OCI-M2 (cell line): ENCODE results near the gene MEDAG.

Experiments used
- DNase-seq: peaks from one replicate; lab custom pipeline; 2025; ENCODE audit not compliant: unreplicated experiment; lab: John Stamatoyannopoulos, UW

The MEDAG gene

DNA sequence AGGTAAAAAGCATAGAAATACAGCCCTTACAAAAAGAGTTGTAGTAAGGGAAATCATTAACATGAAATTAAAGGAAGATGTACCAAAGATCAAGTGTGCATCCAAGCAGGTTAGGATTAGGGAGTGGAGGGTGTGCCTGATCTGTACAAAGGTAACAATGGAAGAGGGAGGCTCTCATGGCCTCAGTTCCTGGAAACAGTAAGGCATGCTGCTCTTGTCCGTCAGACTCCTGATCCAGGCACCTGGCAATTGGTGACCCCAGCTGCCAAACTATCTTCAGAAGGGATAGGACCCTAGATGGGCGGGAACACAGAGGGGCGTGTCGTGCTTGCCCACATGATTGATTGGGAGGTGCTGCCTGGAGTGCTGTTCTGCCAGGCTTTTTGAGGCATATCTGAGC is 30.9 kb downstream of the MEDAG start:
- DNase-seq = no peak

DNA sequence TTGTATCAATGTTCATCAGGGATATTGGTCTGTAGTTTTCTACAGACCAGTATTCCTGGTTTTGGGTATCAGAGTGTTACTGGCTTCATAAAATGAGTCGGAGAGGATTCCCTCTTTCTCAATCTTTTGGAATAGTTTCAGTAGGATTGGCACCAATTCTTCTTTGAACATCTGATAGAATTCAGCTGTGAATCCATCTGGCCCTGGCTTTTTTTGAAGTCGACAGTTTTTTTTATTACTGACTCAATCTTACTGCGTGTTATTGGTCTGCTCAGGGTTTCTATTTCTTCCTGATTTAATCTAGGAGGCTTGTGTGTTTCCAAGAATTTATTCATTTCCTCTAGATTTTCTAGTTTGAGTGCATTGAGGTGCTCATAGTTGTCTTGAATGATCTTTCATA is 37.8 kb downstream of the MEDAG start:
- DNase-seq = no peak

DNA sequence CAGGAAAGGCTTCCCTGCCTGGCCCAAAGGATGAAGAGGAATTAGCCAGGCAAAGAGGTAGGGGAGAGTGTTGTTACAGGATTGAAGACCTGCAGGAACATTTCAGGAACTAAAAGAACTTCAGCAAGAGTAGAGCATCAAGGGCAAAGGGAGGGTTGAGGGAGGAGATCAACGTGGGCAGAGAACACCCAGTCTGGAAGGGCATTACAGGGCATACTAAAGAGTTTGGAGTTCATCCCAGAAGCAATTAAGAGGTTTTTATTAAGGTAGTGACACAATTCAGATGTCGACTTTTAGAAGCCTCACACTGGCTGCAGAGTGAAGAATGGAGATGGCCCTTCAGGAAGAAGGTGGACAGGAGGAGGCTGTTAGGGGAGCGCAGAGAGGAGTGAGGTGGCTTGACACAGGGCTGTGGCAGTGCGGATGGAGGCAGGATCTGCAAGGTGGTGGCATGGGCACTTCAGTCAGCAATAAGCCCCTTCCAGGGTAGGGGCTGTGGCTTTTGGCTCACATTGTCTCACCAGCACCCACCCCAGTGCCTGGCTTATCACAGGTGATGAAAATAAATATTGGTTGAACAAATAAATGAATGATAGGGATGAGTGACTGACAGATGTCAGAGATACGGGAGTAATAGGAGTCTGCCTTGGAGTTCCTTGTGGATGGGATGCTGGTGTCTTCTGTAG is 51.3 kb downstream of the MEDAG start:
- no peak for DNase-seq

DNA sequence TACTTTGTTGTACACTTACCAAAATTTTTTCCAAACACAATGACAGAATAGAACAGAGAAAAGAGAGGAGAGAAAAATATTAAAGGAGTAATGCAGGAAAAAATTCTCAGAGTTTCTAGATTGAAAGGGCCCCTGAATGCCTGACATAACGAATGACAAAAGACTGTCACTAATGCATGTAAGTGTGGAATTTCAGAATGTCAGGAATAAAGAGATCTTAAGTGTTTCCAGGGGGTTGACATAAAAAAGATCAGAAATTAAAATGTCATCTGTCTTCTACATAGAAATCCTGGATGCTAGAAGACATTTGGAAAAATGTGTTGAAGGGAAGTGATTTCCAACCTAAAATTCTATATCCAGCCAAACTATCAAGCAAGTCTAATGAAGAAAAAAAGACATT is 53.6 kb downstream of the MEDAG start:
- DNase-seq = no peak

DNA sequence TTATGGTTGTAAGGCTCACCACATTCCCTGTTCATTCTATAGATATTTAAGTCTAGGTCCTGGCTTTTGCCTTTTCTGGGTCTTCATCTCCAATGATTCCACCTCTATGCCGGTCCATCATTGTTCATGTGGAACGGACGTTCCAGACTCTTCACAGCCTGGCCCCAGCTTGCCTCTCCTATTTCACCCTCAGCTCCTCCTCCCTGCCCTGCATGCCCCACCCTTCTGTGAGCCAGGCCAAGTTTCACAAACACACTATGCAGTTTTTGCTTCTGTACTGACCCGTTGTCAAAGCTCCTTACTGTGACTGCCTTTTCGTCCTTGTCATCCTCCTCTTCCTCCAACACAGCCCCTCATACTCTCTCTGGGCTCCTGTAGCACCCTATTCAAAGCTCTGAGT is 57.7 kb downstream of the MEDAG start:
- no peak for DNase-seq

- no peak for DNase-seq
Observed at GRCh38 chr13:30965380-30965779, 59.3 kb downstream of the MEDAG start.

GRCh38 chr13:30966101-30966500 is 60.0 kb downstream of the MEDAG start:
- no peak for DNase-seq

GRCh38 chr13:30968846-30969245 is 62.8 kb downstream of the MEDAG start:
- DNase-seq = no peak

DNA sequence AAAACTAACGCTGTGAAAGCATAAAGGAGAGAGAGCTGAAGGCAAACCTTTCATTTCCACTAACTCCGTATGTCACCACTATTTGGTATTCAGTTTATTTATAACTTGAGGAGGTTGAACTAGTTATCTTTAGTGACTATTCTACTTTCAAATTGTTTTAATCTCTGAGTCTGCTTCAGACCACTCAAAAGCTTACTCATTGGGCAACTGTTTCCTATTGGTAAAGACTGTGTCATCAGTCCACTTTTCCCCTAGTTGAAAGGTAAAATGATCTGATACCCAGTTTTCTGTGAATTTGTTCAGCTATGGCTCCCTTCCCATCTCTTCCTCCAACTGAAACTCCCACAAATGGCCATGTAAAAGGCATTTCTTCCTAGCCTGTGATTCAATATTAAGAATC is 65.5 kb downstream of the MEDAG start:
- DNase-seq = no peak

- no peak for DNase-seq
Observed at GRCh38 chr13:30972888-30973377, 66.9 kb downstream of the MEDAG start.

DNA sequence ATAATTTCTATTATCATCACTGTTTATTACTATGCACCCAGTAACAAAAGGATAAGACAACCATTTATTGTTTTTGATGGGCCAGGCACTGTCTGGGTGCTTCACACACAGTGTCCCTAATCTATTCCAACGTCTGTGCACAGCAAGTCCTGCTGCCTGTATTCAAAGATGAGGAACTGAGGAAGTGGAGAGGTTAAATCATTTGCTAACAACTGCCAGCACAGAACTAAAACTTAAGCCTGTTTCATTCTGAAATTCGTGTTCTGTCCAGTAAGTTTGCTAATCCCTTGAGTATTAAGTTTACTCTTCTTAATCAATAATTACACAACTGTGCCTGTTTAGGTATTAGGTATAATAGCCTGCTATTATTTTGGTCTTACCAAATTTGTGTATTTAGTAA is 68.3 kb downstream of the MEDAG start:
- DNase-seq = no peak
